NCI-H2107 treated with DMSO at 0.1 percent for 48 hours (cell line): ENCODE data around the gene TMEM263.
"Not testable (repeated sequence)": the region's sequence is repeated elsewhere in the genome, so short reads cannot be mapped to it uniquely, and the experiment has no call there.

ENCODE experiments used
- DNase-seq: peaks from one replicate; lab custom pipeline; 2025; ENCODE audit not compliant: unreplicated experiment; lab: John Stamatoyannopoulos, UW

Gene TMEM263

DNA sequence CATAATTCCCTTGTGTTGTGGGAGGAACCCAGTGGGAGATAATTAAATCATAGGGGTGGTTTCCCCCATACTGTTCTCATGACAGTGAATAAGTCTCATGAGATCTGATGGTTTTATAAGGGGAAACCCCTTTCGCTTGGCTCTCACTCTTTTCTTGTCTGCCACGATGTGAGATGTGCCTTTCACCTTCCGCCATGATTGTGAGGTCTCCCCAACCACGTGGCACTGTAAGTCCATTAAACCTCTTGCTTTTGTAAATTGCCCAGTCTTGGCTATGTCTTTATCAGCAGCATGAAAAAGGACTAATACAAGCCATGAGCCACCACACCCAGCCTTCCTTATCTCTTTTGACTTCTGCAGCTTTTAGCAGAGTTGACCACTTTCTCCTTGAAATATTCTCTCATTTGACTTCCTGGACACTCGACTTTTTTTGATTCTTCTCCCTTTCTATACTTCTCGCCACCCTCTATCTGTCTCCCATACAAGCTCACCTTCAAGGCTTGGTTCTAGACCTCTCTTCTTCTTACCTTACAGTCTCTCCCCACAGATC lies 29.0 kb downstream of the TMEM263 start:
- DNase-seq: no peak

DNA sequence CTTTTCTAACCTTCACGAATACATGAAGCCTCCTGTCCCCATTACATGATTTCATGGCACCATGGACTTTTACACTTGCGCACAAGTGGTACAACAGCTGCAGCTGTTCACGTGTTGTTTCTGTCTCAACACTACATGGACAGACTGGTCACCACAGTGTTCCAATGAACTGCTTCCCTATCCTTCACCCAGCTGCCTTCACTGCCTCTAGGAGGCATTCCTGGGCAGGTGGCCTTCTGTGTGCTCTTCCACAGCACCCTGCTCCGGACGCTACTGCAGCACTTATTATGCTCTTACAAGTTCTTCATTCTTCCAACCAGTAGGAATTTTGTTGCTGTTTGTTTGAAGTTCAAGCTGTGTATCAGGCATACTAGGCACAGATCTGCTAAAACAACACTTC lies 29.8 kb downstream of the TMEM263 start:
- DNase-seq: no peak

DNA sequence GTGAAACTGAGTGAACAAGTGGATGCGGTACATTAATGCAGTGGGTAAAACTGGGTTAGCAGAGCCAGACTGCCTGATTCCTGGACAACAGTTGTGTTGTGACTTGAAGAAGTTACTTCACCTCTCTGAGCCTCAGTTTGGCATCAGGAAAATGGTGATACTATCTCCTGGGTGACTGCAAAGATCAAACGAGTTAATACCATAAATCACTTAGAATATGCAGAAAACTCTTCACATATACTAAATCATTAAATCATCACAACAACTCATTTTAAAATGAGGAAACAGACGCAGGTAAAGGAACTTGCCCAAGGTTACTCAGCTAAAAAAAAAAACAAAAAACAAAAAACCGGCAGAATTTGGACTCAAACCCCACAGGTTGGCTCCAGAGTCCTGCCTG lies 30.4 kb downstream of the TMEM263 start:
- DNase-seq: no peak

DNA sequence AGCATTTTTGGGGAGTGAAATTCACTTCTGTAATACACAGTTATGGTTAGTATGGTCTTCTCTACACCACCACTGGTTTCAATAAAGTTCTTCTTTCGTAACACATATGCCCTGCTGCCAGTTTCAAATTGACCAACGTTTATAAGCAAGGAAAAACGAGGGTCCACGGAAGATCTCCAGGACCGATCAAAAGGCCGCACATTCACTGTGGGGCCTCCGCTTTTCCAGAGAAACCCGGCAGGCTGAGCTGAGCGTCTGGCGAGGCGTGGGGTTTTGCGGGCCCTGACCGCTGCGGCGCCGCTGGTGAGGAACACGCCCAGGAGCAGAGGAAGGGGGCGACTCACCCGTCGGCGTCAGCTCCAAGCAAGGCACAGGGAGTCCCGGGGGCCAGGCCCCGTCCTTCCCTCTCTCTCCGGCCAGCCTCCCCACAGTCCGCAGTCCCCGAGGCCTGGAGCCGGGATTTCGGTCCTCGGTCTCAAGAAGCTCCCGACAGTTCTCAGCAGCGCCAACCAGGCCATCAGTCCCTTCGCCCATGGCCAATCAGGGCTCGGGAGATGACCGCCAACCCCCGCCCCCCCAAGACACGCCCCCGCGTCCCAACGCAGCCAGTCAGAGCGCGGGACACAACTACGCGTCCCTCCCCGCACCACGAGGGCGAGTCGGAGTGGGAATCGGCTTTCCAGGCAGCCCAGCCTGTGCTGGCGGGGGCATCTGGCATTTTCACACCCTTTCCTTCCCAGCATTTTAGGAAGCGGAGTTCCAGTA lies 31.1 kb downstream of the TMEM263 start, which contains the start of gene MTERF2:
Gene MTERF2 (minus strand): TSS at position 522 of the 765 bp plus-strand sequence. CDS start 8,432 bp downstream, outside the sequence.
- DNase-seq: peak; percentile 91

DNA sequence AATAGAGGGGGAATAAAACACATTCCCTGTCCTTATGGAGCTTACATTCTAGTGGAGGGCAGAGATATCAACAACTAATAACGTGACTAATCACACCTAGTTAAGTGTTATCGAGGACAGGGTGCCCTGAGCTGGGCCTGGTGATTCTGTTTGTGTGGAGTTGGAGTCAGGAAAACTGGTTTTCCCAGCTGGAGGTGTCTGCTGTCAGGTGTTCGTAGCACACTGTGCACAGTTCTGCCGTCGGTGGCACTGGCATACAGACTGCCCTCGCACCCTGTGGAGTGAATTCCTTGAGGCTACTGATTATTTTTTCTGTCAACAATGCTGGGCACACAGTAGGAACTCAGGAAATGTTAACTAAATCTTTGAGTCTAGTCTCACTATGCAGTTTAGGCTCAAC lies 32.1 kb downstream of the TMEM263 start:
- no peak for DNase-seq

DNA sequence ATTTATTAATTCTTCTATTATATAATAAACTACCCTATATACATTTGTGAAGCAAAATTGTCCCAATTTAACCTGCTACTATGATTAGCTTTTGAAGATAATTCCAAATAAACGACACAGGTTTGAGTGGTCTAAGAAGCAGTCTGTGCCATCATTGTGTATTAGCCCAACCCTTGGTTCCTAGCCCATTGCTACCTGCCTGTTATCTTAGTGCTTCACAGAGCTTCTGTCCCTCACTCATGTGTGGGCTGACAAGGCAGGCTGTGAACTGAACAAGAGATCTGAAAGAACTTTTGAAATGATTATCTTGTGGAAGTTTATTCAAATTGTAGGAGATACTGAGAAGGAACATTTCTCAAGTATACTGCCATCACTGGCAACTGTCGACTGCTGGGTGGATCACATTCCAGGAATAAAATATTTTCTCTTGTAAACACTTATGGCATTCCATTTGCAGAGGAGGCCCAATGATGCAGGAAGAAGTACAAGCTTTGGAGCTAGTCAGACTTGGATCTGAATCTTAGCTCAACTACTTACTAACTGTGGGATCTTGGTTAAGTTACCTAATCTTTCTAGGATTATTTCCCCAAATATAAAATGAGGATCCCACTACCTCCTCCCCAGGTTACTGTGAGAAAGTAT lies 39.0 kb downstream of the TMEM263 start:
- no peak for DNase-seq

DNA sequence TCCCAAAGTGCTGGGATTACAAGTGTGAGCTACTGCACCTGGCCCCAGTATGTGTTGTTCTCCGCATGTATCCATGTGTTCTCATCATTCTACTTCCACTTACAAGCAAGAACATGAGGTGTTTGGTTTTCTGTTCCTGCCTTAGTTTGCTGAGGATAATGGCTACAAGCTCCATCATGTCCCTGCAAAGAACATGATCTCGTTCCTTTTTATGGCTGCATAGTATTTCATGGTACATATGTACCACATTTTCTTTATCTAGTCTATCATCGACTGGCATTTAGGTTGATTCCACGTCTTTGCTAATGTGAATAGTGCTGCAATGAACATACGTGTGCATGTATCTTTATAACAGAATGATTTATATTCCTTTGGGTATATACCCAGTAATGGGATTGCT lies 40.4 kb downstream of the TMEM263 start:
- DNase-seq: not testable (repeated sequence)

DNA sequence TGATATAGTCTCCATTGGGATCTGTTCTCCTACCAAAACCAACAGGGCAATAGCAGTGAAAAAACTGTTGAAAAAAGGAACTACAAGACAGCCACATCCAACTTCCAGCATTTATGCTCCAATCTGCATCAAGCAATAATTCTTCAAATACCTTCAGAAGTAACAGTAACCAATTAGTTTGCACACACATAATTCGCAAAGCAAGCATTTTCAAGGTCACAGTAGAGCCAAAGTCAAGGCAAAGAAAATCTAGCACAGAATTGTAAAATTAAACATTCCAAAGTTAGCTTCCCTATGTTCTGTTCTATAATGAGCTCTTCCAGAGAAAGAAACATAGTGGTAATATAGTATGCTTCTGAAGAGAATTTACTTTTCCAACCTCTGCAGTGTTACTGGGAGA lies 42.2 kb downstream of the TMEM263 start:
- DNase-seq: no peak

DNA sequence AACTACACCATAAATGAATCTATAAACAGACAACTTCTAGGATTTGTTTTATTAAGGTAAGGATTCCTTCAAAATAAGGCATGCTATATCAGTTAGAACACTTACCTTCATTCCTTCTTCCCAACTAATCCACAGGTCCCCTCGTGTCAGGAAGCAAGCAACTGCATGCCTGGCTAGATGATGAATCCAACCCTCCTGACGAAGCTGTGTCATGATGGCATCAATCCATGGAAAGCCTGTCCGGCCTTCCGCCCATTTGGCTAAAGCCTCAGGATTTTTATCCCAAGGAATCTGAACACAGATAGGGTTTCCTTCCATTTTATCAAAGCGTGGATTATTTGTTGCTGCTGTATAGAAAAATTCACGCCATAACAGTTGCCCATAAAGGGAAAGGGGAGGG lies 43.7 kb downstream of the TMEM263 start:
- DNase-seq: no peak

DNA sequence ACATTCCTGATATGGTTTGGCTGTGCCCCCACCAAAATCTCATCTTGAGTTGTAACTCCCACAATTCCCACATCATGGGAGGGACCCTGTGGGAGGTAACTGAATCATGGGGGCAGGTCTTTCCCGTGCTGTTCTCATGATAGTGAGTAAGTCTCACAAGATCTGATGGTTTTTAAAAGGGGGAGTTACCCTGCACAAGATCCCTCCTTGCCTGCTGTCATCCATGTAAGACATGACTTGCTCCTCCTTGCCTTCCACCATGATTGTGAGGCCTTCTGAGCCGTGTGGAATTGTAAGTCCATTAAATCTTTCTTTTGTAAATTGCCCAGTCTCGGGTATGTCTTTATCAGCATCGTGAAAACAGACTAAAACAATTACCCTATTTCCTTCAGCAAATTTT lies 47.0 kb downstream of the TMEM263 start:
- DNase-seq: not testable (repeated sequence)

DNA sequence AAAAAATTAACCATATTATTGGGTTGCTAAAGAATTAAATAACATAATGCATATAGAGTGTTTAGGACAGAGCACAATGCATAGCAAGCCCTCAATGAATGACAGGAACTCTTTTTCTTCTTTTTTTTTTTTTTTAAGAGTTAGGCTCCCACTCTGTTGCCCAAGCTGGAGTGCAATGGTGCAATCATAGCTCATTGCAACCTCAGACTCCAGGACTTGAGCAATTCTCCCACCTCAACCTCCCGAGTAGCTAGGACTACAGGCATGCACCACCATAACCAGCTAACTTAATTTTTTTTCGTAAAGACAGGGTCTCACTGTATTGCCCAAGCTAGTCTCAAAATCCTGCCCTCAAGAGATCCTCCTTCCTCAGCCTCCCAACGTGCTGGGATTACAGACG lies 51.7 kb downstream of the TMEM263 start:
- DNase-seq: no peak

DNA sequence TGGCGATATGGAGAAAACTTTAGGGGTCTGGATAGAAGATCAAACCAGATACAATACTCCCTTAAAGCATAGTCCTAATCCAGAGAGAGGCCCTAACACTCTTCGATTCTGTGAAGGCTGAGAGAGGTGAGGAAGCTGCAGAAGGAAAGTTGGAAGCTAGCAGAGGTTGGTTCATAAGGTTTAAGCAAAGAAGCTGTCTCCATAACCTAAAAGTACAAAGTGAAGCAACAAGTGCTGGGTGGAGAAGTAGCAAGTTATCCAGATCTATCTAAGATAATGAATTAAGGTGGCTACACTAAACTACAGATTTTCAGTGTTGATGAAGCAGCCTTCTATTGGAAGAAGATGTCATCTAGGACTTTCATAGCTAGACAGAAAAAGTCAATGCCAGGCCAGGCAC lies 55.8 kb downstream of the TMEM263 start:
- DNase-seq: no peak

DNA sequence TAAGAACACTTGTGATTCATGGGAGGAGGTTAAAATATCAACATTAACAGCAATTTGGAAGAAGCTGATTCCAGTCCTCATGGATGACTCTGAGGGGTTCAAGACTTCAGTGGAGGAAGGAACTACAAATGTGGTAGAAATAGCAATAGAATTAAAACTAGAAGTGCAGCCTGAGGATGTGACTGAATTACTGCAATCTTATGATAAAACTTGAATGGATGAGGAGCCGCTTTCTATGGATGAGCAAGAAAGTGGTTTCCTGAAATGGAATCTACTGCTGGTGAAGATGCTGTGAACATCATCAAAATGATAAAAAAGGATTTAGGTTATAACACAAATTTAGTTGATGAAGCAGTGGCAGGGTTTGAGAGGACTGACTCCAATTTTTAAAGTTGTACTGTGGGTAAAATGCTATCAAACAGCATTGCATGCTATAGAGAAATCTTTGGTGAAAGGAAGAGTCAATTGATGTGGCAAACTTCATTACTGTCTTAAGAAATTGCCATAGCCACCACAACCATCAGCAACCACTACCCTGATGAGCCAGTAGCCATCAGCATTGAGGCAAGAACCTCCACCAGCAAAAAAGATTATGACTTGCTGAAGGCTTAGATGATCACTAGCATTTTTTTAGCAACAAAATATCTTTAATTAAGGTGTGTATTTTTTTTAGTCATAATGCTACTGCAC lies 57.2 kb downstream of the TMEM263 start:
- DNase-seq: no peak

DNA sequence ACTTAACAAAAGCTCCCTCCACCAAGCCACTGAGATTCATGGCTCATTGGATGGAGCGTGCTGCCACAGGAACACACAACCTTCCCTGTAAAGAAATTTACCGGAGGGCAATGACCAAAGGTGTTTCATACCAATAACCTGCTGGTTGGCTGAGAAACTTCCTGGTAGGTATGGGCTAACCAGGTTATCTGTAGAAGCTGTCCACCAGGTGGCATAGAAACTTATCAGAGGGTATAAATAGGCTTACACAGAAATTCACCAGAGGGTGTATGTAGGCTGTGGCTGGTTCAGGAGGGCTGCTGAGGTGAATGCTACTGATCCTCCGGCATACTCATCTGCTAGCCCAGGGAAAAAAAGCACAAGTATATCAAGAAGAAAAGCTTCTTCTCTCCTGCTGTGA lies 58.3 kb downstream of the TMEM263 start:
- peak; percentile 11 for DNase-seq

DNA sequence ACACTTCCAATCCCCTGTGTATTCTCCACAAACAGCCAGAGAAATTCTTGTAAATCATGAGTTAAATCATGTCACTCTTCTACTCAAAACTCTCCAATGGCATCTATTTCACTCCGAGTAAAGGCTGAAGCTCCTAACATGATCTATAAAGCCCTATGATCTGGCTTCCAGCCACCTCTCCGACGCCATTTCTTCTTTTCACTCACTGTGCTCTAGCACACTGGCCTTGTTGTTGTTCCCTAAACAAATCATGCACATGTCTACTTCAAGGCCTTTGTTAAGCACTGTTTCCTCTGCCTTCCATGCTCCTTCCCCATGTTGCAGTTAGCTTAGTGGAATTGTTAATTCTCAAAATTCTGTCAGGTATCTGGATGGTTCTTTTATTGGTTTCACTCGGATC lies 61.3 kb downstream of the TMEM263 start:
- no peak for DNase-seq

DNA sequence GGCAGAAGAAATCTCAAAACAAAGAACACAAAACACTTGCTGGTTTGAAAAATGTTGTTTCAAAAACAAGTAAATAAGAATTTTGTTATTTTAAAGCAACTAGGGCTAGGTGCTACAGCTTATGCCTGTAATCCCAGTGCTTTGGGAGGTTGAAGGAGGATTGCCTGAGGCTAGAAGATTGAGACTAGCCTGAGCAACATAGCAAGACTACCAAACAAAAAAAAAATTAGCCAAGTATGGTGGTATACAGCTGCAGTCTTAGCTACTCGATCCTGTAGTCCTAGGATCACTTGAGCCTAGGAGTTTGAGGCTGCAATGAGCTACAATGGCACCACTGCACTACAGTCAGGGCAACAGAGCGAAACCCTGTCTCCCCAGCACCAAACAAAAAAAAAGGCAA lies 63.8 kb downstream of the TMEM263 start:
- no peak for DNase-seq
